HG03045 (cell line): ENCODE measurements around the gene EIF4A3.
A peak's percentile ranks its signal among the peaks of the same experiment; 100 is the strongest.

Experiments
- ATAC-seq: cut with Tn5 transposase; IDR thresholded peaks from one replicate; pipeline ENCODE4 v1.9.1; 2021; ENCODE audit warnings: mild to moderate bottlenecking, moderate library complexity; ENCODE audit not compliant: unreplicated experiment

EIF4A3 gene

GRCh38 chr17:80147035-80147822 lies at the start of gene EIF4A3:
TSS of gene EIF4A3 (minus strand) at chr17:80147128. CDS start at chr17:80146961, 167 bp downstream.
- ATAC-seq = peak; percentile 78

- no peak for ATAC-seq
Observed at GRCh38 chr17:80196652-80197051, 49.7 kb upstream of the EIF4A3 start.

- ATAC-seq = no peak
Observed at GRCh38 chr17:80195671-80196529, 49.0 kb upstream of the EIF4A3 start.

- ATAC-seq = no peak
Observed at GRCh38 chr17:80195141-80195540, 48.2 kb upstream of the EIF4A3 start.

GRCh38 chr17:80191865-80192661 lies 45.1 kb upstream of the EIF4A3 start:
- ATAC-seq = no peak

GRCh38 chr17:80191192-80191591 lies 44.3 kb upstream of the EIF4A3 start:
- ATAC-seq = no peak

GRCh38 chr17:80190716-80191115 lies 43.8 kb upstream of the EIF4A3 start:
- ATAC-seq = no peak

GRCh38 chr17:80189611-80190010 lies 42.7 kb upstream of the EIF4A3 start:
- ATAC-seq = no peak

GRCh38 chr17:80187515-80187941 lies 40.6 kb upstream of the EIF4A3 start:
- no peak for ATAC-seq

- ATAC-seq = no peak
Observed at GRCh38 chr17:80187090-80187489, 40.2 kb upstream of the EIF4A3 start.

GRCh38 chr17:80185968-80186367 lies 39.0 kb upstream of the EIF4A3 start:
- no peak for ATAC-seq

- no peak for ATAC-seq
Observed at GRCh38 chr17:80184423-80184714, 37.4 kb upstream of the EIF4A3 start.

- no peak for ATAC-seq
Observed at GRCh38 chr17:80183581-80184422, 36.9 kb upstream of the EIF4A3 start.

- ATAC-seq = no peak
Observed at GRCh38 chr17:80182845-80183223, 35.9 kb upstream of the EIF4A3 start.

GRCh38 chr17:80182118-80182844 lies 35.4 kb upstream of the EIF4A3 start:
- no peak for ATAC-seq

GRCh38 chr17:80181431-80181830 lies 34.5 kb upstream of the EIF4A3 start:
- no peak for ATAC-seq

- ATAC-seq = no peak
Observed at GRCh38 chr17:80180192-80180591, 33.3 kb upstream of the EIF4A3 start.

- ATAC-seq = no peak
Observed at GRCh38 chr17:80177986-80178595, 31.2 kb upstream of the EIF4A3 start.

GRCh38 chr17:80176757-80177156 lies 29.8 kb upstream of the EIF4A3 start:
- no peak for ATAC-seq
